Transverse colon (tissue), 4 donors: ENCODE data around the gene PRKCZ.

Experiments used
- CTCF ChIP-seq, 5 experiments: fragments of 200-600 bp in 3 of 5; fragments of 450-650 bp in 2 of 5; sonication (generic) in 3 of 5; IDR thresholded peaks; 1 replicate in 2 of 5; 2 replicates in 3 of 5; pipeline ENCODE4 v1.5.1; 2016 to 2017; ENCODE audit warnings: antibody characterized with exemption in 5 of 5, inconsistent platforms in 3 of 5, mild to moderate bottlenecking in 2 of 5, moderate library complexity in 1 of 5
- EP300 ChIP-seq: sonication (generic); formaldehyde crosslinking; IDR thresholded peaks from one replicate; pipeline ENCODE4 v1.6.1; 2017; ENCODE audit warnings: antibody characterized with exemption, low read depth
- POLR2A ChIP-seq: fragments of 450-650 bp; IDR thresholded peaks from one replicate; pipeline ENCODE4 v1.6.1; 2016; ENCODE audit warnings: antibody characterized with exemption, mild to moderate bottlenecking, moderate library complexity
- POLR2AphosphoS5 ChIP-seq, 3 donors: sonication (generic); formaldehyde crosslinking; IDR thresholded peaks; one replicate each; pipeline ENCODE4 v1.6.1; 2016; ENCODE audit warnings: antibody characterized with exemption in 3 of 3

- TF ChIP-seq CTCF (IDR thresholded peaks at IDR 0.05): no peak
- TF ChIP-seq POLR2AphosphoS5 (IDR thresholded peaks at IDR 0.05): no peak
- no peak for TF ChIP-seq POLR2A
- no peak for TF ChIP-seq EP300
Measured at GRCh38 chr1:2210786-2211185, 160.6 kb downstream of the PRKCZ start.
